Mesenchymal stem cell (in vitro differentiated cells and primary cell): Measurements from ENCODE around the gene EHD2.
"Not testable (repeated sequence)": the region's sequence is repeated elsewhere in the genome, so short reads cannot be mapped to it uniquely, and the experiment has no call there.

Source experiments
- DNase-seq: peaks from one replicate; pipeline ENCODE4 v3.0.0-alpha.2; 2013
- H2AFZ ChIP-seq: one replicate; pipeline ENCODE4 v1.6.1; 2013; ENCODE audit warnings: low read depth, mild to moderate bottlenecking, control low read depth, inconsistent platforms, low read length, moderate library complexity
- H2AK5ac ChIP-seq: 2 replicates; pipeline ENCODE4 v1.6.1; 2013; ENCODE audit warnings: low read length, moderate library complexity, mild to moderate bottlenecking, inconsistent platforms; ENCODE audit not compliant: severe bottlenecking
- H2BK120ac ChIP-seq: one replicate; pipeline ENCODE4 v1.6.1; 2013; ENCODE audit warnings: low read depth, mild to moderate bottlenecking, inconsistent platforms, low read length, moderate library complexity
- H2BK12ac ChIP-seq, 2 experiments: one replicate each; pipeline ENCODE4 v1.6.1; 2013; ENCODE audit warnings: inconsistent platforms in 2 of 2, low read length in 2 of 2, mild to moderate bottlenecking in 2 of 2, moderate library complexity in 2 of 2, control low read depth in 1 of 2
- H2BK15ac ChIP-seq: one replicate; pipeline ENCODE4 v1.6.1; 2013; ENCODE audit warnings: mild to moderate bottlenecking, low read depth, inconsistent platforms; ENCODE audit not compliant: poor library complexity, severe bottlenecking
- H2BK5ac ChIP-seq: 2 replicates; pipeline ENCODE4 v1.6.1; 2013; ENCODE audit warnings: low read depth, mild to moderate bottlenecking, low read length, control low read depth, inconsistent platforms; ENCODE audit not compliant: poor library complexity, severe bottlenecking
- H3K14ac ChIP-seq, 2 experiments: one replicate each; pipeline ENCODE4 v1.6.1; 2013; ENCODE audit warnings: inconsistent platforms in 2 of 2, low read length in 2 of 2, control low read depth in 1 of 2, mild to moderate bottlenecking in 1 of 2, moderate library complexity in 1 of 2
- H3K18ac ChIP-seq, 2 experiments: one replicate each; pipeline ENCODE4 v1.6.1; 2013; ENCODE audit warnings: inconsistent platforms in 2 of 2, low read length in 2 of 2, control low read depth in 1 of 2, low read depth in 1 of 2, mild to moderate bottlenecking in 1 of 2
- H3K23ac ChIP-seq, 2 experiments: one replicate each; pipeline ENCODE4 v1.6.1; 2013; ENCODE audit warnings: inconsistent platforms in 2 of 2, low read length in 2 of 2, mild to moderate bottlenecking in 2 of 2, moderate library complexity in 2 of 2, control low read depth in 1 of 2
- H3K27ac ChIP-seq: 2 replicates; pipeline ENCODE4 v1.5.1; 2013; ENCODE audit warnings: mild to moderate bottlenecking, moderate library complexity, low read length, control low read depth, inconsistent platforms; ENCODE audit not compliant: poor library complexity, severe bottlenecking
- H3K27me3 ChIP-seq, 2 experiments: 2 replicates each; pipeline versions ENCODE4 v1.6.1 to v1.7.0; 2013; ENCODE audit warnings: low read length in 2 of 2, mild to moderate bottlenecking in 2 of 2, moderate library complexity in 2 of 2, control low read depth in 1 of 2, inconsistent platforms in 1 of 2; ENCODE audit not compliant: control insufficient read depth in 1 of 2, insufficient read depth in 1 of 2
- H3K36me3 ChIP-seq, 2 experiments: 2 replicates each; pipeline versions ENCODE4 v1.6.1 to v1.7.0; 2013; ENCODE audit warnings: low read length in 2 of 2, control low read depth in 1 of 2, inconsistent platforms in 1 of 2, low read depth in 1 of 2, mild to moderate bottlenecking in 1 of 2; ENCODE audit not compliant: insufficient read depth in 2 of 2, control insufficient read depth in 1 of 2
- H3K4ac ChIP-seq, 2 experiments: one replicate each; pipeline ENCODE4 v1.6.1; 2013; ENCODE audit warnings: inconsistent platforms in 2 of 2, low read length in 2 of 2, mild to moderate bottlenecking in 2 of 2, moderate library complexity in 2 of 2, control low read depth in 1 of 2, low read depth in 1 of 2
- H3K4me1 ChIP-seq: 2 replicates; pipeline ENCODE4 v1.6.1; 2013; ENCODE audit warnings: low read depth, low read length, control low read depth; ENCODE audit not compliant: control insufficient read depth, insufficient read depth
- H3K4me2 ChIP-seq: 2 replicates; pipeline ENCODE4 v1.6.1; 2013; ENCODE audit warnings: low read length, mild to moderate bottlenecking, inconsistent platforms; ENCODE audit not compliant: poor library complexity, severe bottlenecking
- H3K4me3 ChIP-seq, 2 experiments: 2 replicates each; pipeline versions ENCODE4 v1.5.1 to v1.7.0; 2013; ENCODE audit warnings: low read length in 2 of 2, mild to moderate bottlenecking in 2 of 2, control low read depth in 1 of 2, low read depth in 1 of 2; ENCODE audit not compliant: insufficient read depth in 1 of 2
- H3K79me1 ChIP-seq: replicated peaks from 2 replicates; pipeline ENCODE4 v1.6.1; 2013; ENCODE audit warnings: mild to moderate bottlenecking, control low read depth, low read length, inconsistent platforms; ENCODE audit not compliant: poor library complexity, severe bottlenecking
- H3K9ac ChIP-seq: 2 replicates; pipeline ENCODE4 v1.7.0; 2013; ENCODE audit warnings: mild to moderate bottlenecking, low read length, moderate library complexity
- H3K9me3 ChIP-seq: 2 replicates; pipeline ENCODE4 v1.7.0; 2013; ENCODE audit warnings: mild to moderate bottlenecking, low read length; ENCODE audit not compliant: control insufficient read depth
- H4K8ac ChIP-seq: one replicate; pipeline ENCODE4 v1.6.1; 2013; ENCODE audit warnings: inconsistent platforms, mild to moderate bottlenecking, low read length, moderate library complexity
- H4K91ac ChIP-seq: one replicate; pipeline ENCODE4 v1.6.1; 2013; ENCODE audit warnings: mild to moderate bottlenecking, low read length, inconsistent platforms
- WGBS: methylation state at CpG from one replicate; pipeline ENCODE4 v1.1.7; 2013; ENCODE audit warnings: mixed read lengths; 5-methylcytosine and 5-hydroxymethylcytosine counted together

EHD2 gene

GRCh38 chr19:47745010-47745901 lies 32.0 kb downstream of the EHD2 start, which contains the start of gene NOP53:
Gene NOP53 (plus strand): TSS chr19:47745546. CDS start chr19:47745560, 14 bp downstream.
- 7% methylated on average over 36 of the region's 53 CpGs for WGBS
- H3K18ac ChIP-seq: peak within 1 kb of the TSS; percentile 86 to 95
- H3K36me3 ChIP-seq: peaks cover 48 to 61% of the 10 kb centered on the region in 2 experiments
- peak within 1 kb of the TSS; percentile 3 for H2AK5ac ChIP-seq
- H3K9ac ChIP-seq: peak within 1 kb of the TSS; percentile 95
- peaks cover 30% of the 10 kb centered on the region for H3K4me1 ChIP-seq
- H2BK120ac ChIP-seq: no peak within 1 kb of the TSS
- no peak within 1 kb of the TSS for H2BK12ac ChIP-seq
- no peaks in the 10 kb centered on the region for H3K9me3 ChIP-seq
- H3K4me3 ChIP-seq: peak within 1 kb of the TSS; percentile 83 to 84
- peak within 1 kb of the TSS; percentile 80 to 90 for H3K4ac ChIP-seq
- H3K23ac ChIP-seq: no peak within 1 kb of the TSS
- DNase-seq: peak; percentile 97
- peaks cover 30% of the 10 kb centered on the region for H3K79me1 ChIP-seq
- H2BK5ac ChIP-seq: peak within 1 kb of the TSS; percentile 91
- H3K14ac ChIP-seq: peak within 1 kb of the TSS in 1 of 2 experiments; percentile 63
- no peaks in the 10 kb centered on the region for H3K27me3 ChIP-seq
- H4K8ac ChIP-seq: peak within 1 kb of the TSS; percentile 96
- peak within 1 kb of the TSS; percentile 59 for H2AFZ ChIP-seq
- H3K27ac ChIP-seq: peak within 1 kb of the TSS; percentile 80
- H2BK15ac ChIP-seq: peak within 1 kb of the TSS; percentile 37
- H4K91ac ChIP-seq: peak within 1 kb of the TSS; percentile 94
- H3K4me2 ChIP-seq: peak within 1 kb of the TSS; percentile 56

- DNase-seq, H4K91ac ChIP-seq, H4K8ac ChIP-seq, H2AFZ ChIP-seq, H2BK5ac ChIP-seq, H2BK12ac ChIP-seq, H2BK15ac ChIP-seq, H3K27me3 ChIP-seq, H3K18ac ChIP-seq, H2AK5ac ChIP-seq, H2BK120ac ChIP-seq, H3K9me3 ChIP-seq, H3K23ac ChIP-seq, H3K27ac ChIP-seq, H3K4ac ChIP-seq, H3K14ac ChIP-seq: not testable (repeated sequence)
- H3K4me2 ChIP-seq: peak overlapping the region; percentile 56
- H3K79me1 ChIP-seq: peaks cover 35% of the 10 kb centered on the region
- peaks cover 28% of the 10 kb centered on the region for H3K4me1 ChIP-seq
- H3K9ac ChIP-seq: peak overlapping the region; percentile 95
- peak overlapping the region; percentile 44 to 83 for H3K4me3 ChIP-seq
- WGBS: 85% methylated on average over 17 of the region's 17 CpGs
- peaks cover 50 to 61% of the 10 kb centered on the region in 2 experiments for H3K36me3 ChIP-seq
Observed at GRCh38 chr19:47746129-47746528, 32.9 kb downstream of the EHD2 start.

GRCh38 chr19:47749326-47749725 lies 36.1 kb downstream of the EHD2 start:
- Histone ChIP-seq H3K4ac (no peak overlapping the region), H3K4me1 (peaks cover 7% of the 10 kb centered on the region), H3K14ac (no peak overlapping the region), H4K91ac (no peak overlapping the region), H2BK12ac (no peak overlapping the region), H2BK120ac (no peak overlapping the region), H4K8ac (no peak overlapping the region), H2BK15ac (no peak overlapping the region), H3K27ac (no peak overlapping the region), H2BK5ac (no peak overlapping the region), H3K4me3 (no peak overlapping the region), H3K36me3 (peaks cover 69 to 75% of the 10 kb centered on the region in 2 experiments), H3K9me3 (no peaks in the 10 kb centered on the region), H3K27me3 (no peaks in the 10 kb centered on the region), H2AFZ (no peak overlapping the region), H3K23ac (no peak overlapping the region), H3K79me1 (peaks cover 50% of the 10 kb centered on the region), H3K9ac (no peak overlapping the region), H3K4me2 (no peak overlapping the region), H2AK5ac (no peak overlapping the region), H3K18ac (no peak overlapping the region)
- DNase-seq: no peak
- whole genome bisulfite sequencing: 97% methylated on average over 3 of the region's 3 CpGs

GRCh38 chr19:47750752-47751151 lies 37.5 kb downstream of the EHD2 start:
- Histone ChIP-seq H2BK120ac (no peak overlapping the region), H3K27ac (no peak overlapping the region), H2AK5ac (no peak overlapping the region), H3K9me3 (no peaks in the 10 kb centered on the region), H3K23ac (no peak overlapping the region), H4K91ac (no peak overlapping the region), H4K8ac (no peak overlapping the region), H3K79me1 (peaks cover 58% of the 10 kb centered on the region), H2AFZ (no peak overlapping the region), H3K4me1 (peaks cover 7% of the 10 kb centered on the region), H3K27me3 (no peaks in the 10 kb centered on the region), H3K18ac (no peak overlapping the region), H3K14ac (no peak overlapping the region), H3K4me3 (no peak overlapping the region), H3K4me2 (no peak overlapping the region), H3K4ac (no peak overlapping the region), H2BK12ac (no peak overlapping the region), H2BK5ac (no peak overlapping the region), H3K9ac (no peak overlapping the region), H2BK15ac (no peak overlapping the region), H3K36me3 (peaks cover 78 to 89% of the 10 kb centered on the region in 2 experiments)
- DNase-seq: no peak
- 94% methylated on average over 18 of the region's 18 CpGs for WGBS
